ENCODE measurements around the gene METTL2B.

DNA sequence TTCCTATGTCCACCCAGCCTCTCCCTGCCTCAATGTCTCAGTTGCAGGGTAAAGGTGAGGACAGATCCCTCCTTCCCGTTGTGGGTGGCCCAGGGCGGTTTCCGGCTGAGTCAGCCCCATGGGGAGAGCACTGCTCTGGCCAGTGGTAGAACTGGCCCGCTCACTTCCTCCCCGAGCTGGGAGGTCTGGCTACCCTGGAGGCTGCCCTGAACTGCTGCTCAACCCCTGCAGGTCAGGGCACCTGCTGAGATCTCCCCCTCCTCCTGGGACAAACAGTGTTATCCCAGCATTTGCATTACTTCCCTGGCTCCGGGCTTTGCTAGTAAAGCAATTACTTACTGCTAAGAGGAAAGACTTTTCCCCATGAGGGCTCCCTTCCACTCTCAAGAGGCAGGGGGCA, 45.3 kb upstream of the METTL2B start:
- TF ChIP-seq POLR2A (IDR thresholded peaks at IDR 0.05; ENCODE audit: low read length) (no peak), GATA1 (IDR thresholded peaks at IDR 0.05; ENCODE audit: low read depth, low read length) (no peak)

Measured in erythroblast (primary cell).